Measurements from ENCODE around the gene HOXC10. TPM values are rescaled to one million over a fixed set of nuclear protein-coding genes. Genes with fewer than 3 reads are reported as not detected.

The HOXC10 gene
- total RNA-seq, 4 donors from 2014 or later = 1.0 TPM; not detected in 3

DNA sequence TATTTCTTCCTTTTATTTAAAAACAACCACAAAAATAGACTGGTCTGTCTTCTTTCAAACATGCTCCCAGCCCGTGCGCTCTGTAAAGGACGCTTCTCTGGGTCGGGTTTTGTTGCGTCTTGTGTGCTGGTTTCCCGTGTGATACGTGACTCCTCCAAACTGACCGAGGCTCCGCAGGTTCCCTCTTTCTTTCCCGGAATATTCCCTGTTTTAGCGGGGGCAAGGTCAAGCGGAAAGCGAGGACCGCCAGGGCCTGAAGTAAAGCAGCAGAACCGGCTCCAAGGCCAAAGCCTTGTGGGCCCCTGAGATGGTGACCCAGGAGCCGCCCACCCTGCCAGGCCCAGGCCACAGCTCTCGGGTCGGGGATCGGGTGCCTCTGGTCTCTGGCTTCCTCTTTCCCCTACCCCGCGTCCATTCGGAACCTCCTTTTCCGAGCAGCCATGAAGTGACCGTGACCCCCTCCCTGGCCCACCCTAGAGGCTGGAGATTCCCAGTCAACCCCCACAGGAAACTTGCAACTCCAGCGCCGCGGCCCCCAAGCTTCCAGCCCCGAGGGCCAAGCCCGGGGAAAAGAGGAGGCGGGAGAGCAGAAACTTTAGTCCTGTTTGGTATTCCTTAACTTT, 885 bp upstream of the HOXC10 start:
- no peak for DNase-seq
- H3K4me3 ChIP-seq = no peak overlapping the region
- peaks cover 0 to 51% of the 10 kb centered on the region in 2 donors for H3K27me3 ChIP-seq
- peaks cover 0 to 11% (median 0%) of the 10 kb centered on the region in 4 donors for H3K9me3 ChIP-seq
- TF ChIP-seq, protein P1, sequence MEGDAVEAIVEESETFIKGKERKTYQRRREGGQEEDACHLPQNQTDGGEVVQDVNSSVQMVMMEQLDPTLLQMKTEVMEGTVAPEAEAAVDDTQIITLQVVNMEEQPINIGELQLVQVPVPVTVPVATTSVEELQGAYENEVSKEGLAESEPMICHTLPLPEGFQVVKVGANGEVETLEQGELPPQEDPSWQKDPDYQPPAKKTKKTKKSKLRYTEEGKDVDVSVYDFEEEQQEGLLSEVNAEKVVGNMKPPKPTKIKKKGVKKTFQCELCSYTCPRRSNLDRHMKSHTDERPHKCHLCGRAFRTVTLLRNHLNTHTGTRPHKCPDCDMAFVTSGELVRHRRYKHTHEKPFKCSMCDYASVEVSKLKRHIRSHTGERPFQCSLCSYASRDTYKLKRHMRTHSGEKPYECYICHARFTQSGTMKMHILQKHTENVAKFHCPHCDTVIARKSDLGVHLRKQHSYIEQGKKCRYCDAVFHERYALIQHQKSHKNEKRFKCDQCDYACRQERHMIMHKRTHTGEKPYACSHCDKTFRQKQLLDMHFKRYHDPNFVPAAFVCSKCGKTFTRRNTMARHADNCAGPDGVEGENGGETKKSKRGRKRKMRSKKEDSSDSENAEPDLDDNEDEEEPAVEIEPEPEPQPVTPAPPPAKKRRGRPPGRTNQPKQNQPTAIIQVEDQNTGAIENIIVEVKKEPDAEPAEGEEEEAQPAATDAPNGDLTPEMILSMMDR (IDR thresholded peaks at IDR 0.05) = no peak
- TF ChIP-seq POLR2A (IDR thresholded peaks at IDR 0.05) = no peak
- H3K4me1 ChIP-seq = peaks cover 0 to 19% (median 9%) of the 10 kb centered on the region in 4 donors
- H3K27ac ChIP-seq = no peak overlapping the region
- H3K36me3 ChIP-seq = no peaks in the 10 kb centered on the region

DNA sequence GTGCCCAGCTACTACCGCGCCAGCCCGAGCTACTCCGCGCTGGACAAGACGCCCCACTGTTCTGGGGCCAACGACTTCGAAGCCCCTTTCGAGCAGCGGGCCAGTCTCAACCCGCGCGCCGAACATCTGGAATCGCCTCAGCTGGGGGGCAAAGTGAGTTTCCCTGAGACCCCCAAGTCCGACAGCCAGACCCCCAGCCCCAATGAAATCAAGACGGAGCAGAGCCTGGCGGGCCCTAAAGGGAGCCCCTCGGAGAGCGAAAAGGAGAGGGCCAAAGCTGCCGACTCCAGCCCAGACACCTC, 697 bp downstream of the HOXC10 start:
- DNase-seq = no peak
- peak overlapping the region; percentile 14 to 46 (median 34) for H3K4me3 ChIP-seq
- peaks cover 0 to 34% (median 10%) of the 10 kb centered on the region in 4 donors for H3K4me1 ChIP-seq
- peaks cover 0 to 11% (median 0%) of the 10 kb centered on the region in 4 donors for H3K9me3 ChIP-seq
- TF ChIP-seq, protein P1 (IDR thresholded peaks at IDR 0.05) = no peak
- TF ChIP-seq POLR2A (IDR thresholded peaks at IDR 0.05) = no peak
- H3K36me3 ChIP-seq = no peaks in the 10 kb centered on the region
- peaks cover 0 to 63% of the 10 kb centered on the region in 2 donors for H3K27me3 ChIP-seq
- peak overlapping the region in 3 of 4 donors; percentile 0 to 51 (median 42) for H3K27ac ChIP-seq

DNA sequence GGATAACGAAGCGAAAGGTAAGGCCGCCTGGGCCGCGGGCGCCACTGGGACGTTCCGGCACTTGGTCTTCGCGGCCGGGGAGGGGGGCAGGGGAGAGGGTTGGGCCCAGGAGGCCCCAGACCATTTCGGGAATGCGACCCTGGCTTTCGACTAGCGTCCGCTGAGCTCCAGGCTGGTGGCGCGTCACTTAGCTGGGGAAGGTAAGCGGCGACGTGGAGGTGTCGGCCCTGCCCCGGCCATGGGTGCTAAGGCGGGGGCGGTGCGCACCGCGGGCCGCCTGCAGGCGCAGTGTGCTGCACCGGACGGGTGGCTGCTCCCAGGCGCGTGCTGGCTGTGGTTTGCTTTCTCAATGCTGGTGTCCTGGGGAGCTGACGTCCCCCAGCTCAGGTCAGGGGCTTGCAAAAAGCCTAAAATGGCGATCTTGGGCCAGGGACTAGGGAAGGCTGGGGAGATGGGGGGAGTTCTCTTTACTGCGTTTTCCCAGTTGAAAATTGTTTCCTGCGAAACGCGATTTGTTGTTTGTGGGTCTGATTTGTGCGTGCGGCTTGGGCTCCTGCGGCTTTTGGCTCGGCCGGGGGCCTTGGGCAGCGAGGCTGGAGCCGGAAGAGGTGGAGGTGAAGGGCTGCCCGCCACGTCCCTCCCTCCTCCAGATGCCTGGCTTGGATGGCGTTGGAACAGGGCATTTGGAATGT, 1.2 kb downstream of the HOXC10 start:
- peaks cover 0 to 37% (median 10%) of the 10 kb centered on the region in 4 donors for H3K4me1 ChIP-seq
- TF ChIP-seq, protein P1 (IDR thresholded peaks at IDR 0.05) = no peak
- TF ChIP-seq POLR2A (IDR thresholded peaks at IDR 0.05) = no peak
- DNase-seq = no peak
- H3K36me3 ChIP-seq = no peaks in the 10 kb centered on the region
- H3K4me3 ChIP-seq = peak overlapping the region; percentile 14 to 46 (median 34)
- peaks cover 0 to 11% (median 0%) of the 10 kb centered on the region in 4 donors for H3K9me3 ChIP-seq
- H3K27ac ChIP-seq = peak overlapping the region in 3 of 4 donors; percentile 0 to 44 (median 42)
- H3K27me3 ChIP-seq = peaks cover 0 to 64% of the 10 kb centered on the region in 2 donors

DNA sequence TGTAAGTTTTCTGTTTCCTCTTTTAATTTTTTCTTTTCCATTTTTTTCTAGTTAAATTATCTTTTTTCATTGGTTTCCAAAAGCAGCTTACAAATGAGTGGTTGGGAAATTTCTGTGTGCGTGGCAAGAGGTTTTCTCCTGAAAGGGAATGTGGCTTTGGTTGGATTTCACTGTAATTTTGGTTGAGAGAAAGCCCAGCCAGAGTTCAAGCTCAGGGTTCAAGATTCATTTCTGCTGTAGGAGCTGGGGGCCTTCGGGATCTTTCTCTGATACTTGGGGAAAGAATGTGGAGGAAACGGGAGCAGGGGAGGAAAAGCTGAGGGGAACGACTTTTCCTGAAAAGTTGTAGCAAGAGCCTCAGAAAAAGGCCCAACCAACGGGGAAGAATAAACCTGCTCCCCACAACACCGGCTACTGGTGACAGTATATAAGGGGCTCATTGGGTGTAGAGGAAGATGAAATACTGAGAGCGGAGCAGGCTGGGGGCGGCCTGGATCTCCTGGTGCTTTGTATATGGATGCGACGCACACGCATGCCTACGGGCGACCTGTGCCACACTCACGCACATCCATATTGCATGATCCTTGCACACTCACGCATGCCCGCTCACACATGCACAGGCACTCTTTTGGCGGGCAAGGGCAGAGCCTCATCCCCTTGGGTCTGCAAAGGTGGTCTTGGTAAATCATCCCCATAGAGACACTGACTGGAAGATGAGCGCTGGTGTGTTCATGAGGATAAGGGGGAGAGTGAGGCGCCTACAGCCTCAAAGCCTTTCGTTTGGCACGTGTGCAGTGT, 1.9 kb downstream of the HOXC10 start:
- DNase-seq = no peak
- Histone ChIP-seq H3K4me3 (peak overlapping the region in 1 of 4 donors; percentile 46), H3K4me1 (peaks cover 0 to 37% (median 10%) of the 10 kb centered on the region in 4 donors), H3K36me3 (no peaks in the 10 kb centered on the region), H3K27ac (no peak overlapping the region), H3K27me3 (peaks cover 0 to 64% of the 10 kb centered on the region in 2 donors), H3K9me3 (peaks cover 0 to 11% (median 0%) of the 10 kb centered on the region in 4 donors)
- TF ChIP-seq POLR2A (IDR thresholded peaks at IDR 0.05) = no peak
- TF ChIP-seq, protein P1 (IDR thresholded peaks at IDR 0.05) = no peak

DNA sequence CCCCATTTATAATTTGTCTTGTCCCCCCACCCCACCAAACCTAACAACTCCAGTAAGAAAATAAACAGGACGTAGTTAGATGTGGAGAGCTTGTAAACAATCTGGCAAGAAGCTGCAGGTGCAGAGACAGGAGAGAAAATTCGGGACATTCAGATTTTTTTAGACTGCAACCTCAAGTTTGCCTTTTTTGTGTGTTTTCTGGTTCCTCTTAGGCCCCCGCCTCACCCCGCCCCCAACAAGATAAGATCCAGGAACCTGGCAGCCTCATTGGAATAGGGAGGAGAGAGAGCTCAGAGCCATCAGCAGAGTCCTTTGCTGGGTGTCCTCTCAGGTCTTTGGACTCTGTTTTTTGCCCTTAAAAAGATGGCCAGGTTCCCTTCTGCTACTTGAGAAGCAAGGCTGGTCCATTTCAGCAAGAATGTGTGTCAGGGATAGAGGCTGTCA, 2.9 kb downstream of the HOXC10 start:
- Histone ChIP-seq H3K4me1 (peaks cover 0 to 37% (median 10%) of the 10 kb centered on the region in 4 donors), H3K4me3 (no peak overlapping the region), H3K9me3 (peaks cover 0 to 11% (median 0%) of the 10 kb centered on the region in 4 donors), H3K36me3 (no peaks in the 10 kb centered on the region), H3K27ac (no peak overlapping the region), H3K27me3 (peaks cover 0 to 59% of the 10 kb centered on the region in 2 donors)
- TF ChIP-seq POLR2A (IDR thresholded peaks at IDR 0.05) = no peak
- TF ChIP-seq, protein P1 (IDR thresholded peaks at IDR 0.05) = no peak
- no peak for DNase-seq
